ENCODE data around the gene BEGAIN. TPM values are rescaled to one million over a fixed set of nuclear protein-coding genes. Genes with fewer than 3 reads are reported as not detected.

The BEGAIN gene
- polyA plus RNA-seq, 4 donors, result 1.3 to 13.5 (median 5.1) TPM

GRCh38 chr14:100498068-100498467 lies 89.1 kb downstream of the BEGAIN start:
- Histone ChIP-seq H3K9me3 (ENCODE audit: control insufficient read depth in 2 of 2, insufficient read depth in 1 of 2, low read depth in 1 of 2, low read length in 1 of 2) (no peaks in the 10 kb centered on the region), H3K4me3 (ENCODE audit: low read depth in 1 of 3, low read length in 3 of 3) (no peak overlapping the region), H3K27me3 (ENCODE audit: control insufficient read depth in 3 of 3, insufficient read depth in 3 of 3, low read length in 3 of 3) (no peaks in the 10 kb centered on the region), H3K27ac (ENCODE audit: low read depth in 1 of 3, low read length in 2 of 3) (no peak overlapping the region), H3K36me3 (ENCODE audit: control insufficient read depth in 3 of 3, insufficient read depth in 2 of 3, low read depth in 1 of 3, low read length in 3 of 3) (no peaks in the 10 kb centered on the region), H3K4me1 (ENCODE audit: control insufficient read depth in 3 of 3, insufficient read depth in 2 of 3, low read depth in 1 of 3, low read length in 2 of 3) (no peaks in the 10 kb centered on the region)
- 93 to 97% (median 95%) methylated on average over 9 of the region's 9 CpGs for WGBS, 3 donors
- FAIRE-seq, result no peak
- DNase-seq, result no peak

DNA sequence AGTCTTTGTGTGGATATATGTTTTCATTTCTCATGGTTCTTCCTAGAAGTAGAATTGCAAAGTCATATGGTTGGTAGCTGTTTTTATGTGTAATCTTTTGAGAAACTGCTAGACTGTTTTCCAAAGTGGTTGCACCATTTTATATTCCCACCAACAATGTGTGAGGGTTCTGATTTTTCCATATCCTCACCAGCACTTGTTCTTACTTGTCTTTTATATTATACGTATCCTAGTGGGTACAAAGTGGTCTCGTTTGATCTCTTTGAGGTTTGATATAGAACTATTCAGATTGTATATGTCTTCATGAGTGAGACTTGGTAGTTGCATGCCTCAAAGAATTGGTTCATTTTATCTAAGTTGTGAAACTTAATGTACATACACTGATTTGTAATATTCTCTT lies 91.3 kb downstream of the BEGAIN start:
- Histone ChIP-seq H3K4me3 (ENCODE audit: low read depth in 1 of 3, low read length in 3 of 3) (no peak overlapping the region), H3K27ac (ENCODE audit: low read depth in 1 of 3, low read length in 2 of 3) (no peak overlapping the region), H3K9me3 (ENCODE audit: control insufficient read depth in 2 of 2, insufficient read depth in 1 of 2, low read depth in 1 of 2, low read length in 1 of 2) (no peaks in the 10 kb centered on the region), H3K27me3 (ENCODE audit: control insufficient read depth in 3 of 3, insufficient read depth in 3 of 3, low read length in 3 of 3) (no peaks in the 10 kb centered on the region), H3K4me1 (ENCODE audit: control insufficient read depth in 3 of 3, insufficient read depth in 2 of 3, low read depth in 1 of 3, low read length in 2 of 3) (no peaks in the 10 kb centered on the region), H3K36me3 (ENCODE audit: control insufficient read depth in 3 of 3, insufficient read depth in 2 of 3, low read depth in 1 of 3, low read length in 3 of 3) (no peaks in the 10 kb centered on the region)
- WGBS, 3 donors, result 94 to 97% (median 94%) methylated on average over 2 of the region's 2 CpGs
- FAIRE-seq (no peak), DNase-seq (no peak)

DNA sequence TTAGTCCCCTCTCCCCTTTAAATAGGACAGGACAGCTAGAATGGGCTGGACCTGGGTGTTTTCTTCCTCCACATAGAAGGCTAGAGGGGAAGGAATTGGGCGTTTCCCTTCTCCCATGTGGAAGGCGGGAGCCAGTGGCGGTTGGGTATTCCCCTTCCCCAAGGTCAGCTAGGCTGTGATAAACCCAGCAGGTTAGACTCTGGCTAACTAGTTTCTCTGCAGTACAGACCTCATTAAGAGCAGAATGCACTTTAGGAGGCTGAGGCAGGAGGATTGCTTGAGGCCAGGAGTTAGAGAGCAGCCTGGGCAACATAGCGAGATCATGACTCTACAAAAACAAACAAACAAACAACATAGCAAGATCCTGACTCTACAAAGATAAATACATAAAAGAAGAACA lies 92.6 kb downstream of the BEGAIN start:
- WGBS, 3 donors, result 71 to 95% (median 92%) methylated on average over 4 of the region's 4 CpGs
- no peaks in the 10 kb centered on the region for H3K4me1 ChIP-seq (ENCODE audit: control insufficient read depth in 3 of 3, insufficient read depth in 2 of 3, low read depth in 1 of 3, low read length in 2 of 3)
- H3K27me3 ChIP-seq (ENCODE audit: control insufficient read depth in 3 of 3, insufficient read depth in 3 of 3, low read length in 3 of 3), result no peaks in the 10 kb centered on the region
- DNase-seq (no peak), FAIRE-seq (no peak)
- no peak overlapping the region for H3K27ac ChIP-seq (ENCODE audit: low read depth in 1 of 3, low read length in 2 of 3)
- H3K36me3 ChIP-seq (ENCODE audit: control insufficient read depth in 3 of 3, insufficient read depth in 2 of 3, low read depth in 1 of 3, low read length in 3 of 3), result peaks cover 0 to under 1% (median 0%) of the 10 kb centered on the region in 3 donors
- no peak overlapping the region for H3K4me3 ChIP-seq (ENCODE audit: low read depth in 1 of 3, low read length in 3 of 3)
- no peaks in the 10 kb centered on the region for H3K9me3 ChIP-seq (ENCODE audit: control insufficient read depth in 2 of 2, insufficient read depth in 1 of 2, low read depth in 1 of 2, low read length in 1 of 2)

DNA sequence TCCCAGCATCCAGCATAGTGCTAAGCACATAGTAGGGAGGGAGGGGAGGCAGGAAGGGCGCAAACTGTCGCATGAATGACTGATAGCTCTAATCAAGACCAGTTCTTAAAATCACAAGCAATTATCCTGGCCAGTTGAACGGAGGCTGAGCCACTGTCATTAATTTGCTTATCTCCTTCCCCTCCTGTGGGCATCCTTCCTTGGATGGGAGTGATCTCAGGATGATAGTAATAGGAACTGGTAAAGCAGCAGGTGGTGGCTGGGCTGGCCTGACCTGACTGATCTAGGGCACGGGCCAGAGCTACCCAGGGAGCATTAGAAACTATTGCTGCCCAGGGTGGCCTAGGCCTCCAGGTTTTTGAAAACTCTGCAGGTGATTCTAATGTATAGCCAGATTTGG lies 97.0 kb downstream of the BEGAIN start:
- H3K4me1 ChIP-seq (ENCODE audit: control insufficient read depth in 3 of 3, insufficient read depth in 2 of 3, low read depth in 1 of 3, low read length in 2 of 3), result no peaks in the 10 kb centered on the region
- FAIRE-seq, result no peak
- 88 to 89% (median 89%) methylated on average over 4 of the region's 4 CpGs for WGBS, 3 donors

GRCh38 chr14:100488057-100488456 lies 99.2 kb downstream of the BEGAIN start:
- H3K4me1 ChIP-seq (ENCODE audit: control insufficient read depth in 3 of 3, insufficient read depth in 2 of 3, low read depth in 1 of 3, low read length in 2 of 3), result no peaks in the 10 kb centered on the region
- no peak overlapping the region for H3K27ac ChIP-seq (ENCODE audit: low read depth in 1 of 3, low read length in 2 of 3)
- peaks cover 0 to 19% (median 0%) of the 10 kb centered on the region in 3 donors for H3K36me3 ChIP-seq (ENCODE audit: control insufficient read depth in 3 of 3, insufficient read depth in 2 of 3, low read depth in 1 of 3, low read length in 3 of 3)
- DNase-seq (no peak), FAIRE-seq (no peak)
- no peaks in the 10 kb centered on the region for H3K27me3 ChIP-seq (ENCODE audit: control insufficient read depth in 3 of 3, insufficient read depth in 3 of 3, low read length in 3 of 3)
- WGBS, 3 donors, result 54 to 83% (median 58%) methylated on average over 7 of the region's 7 CpGs
- H3K4me3 ChIP-seq (ENCODE audit: low read depth in 1 of 3, low read length in 3 of 3), result no peak overlapping the region
- no peaks in the 10 kb centered on the region for H3K9me3 ChIP-seq (ENCODE audit: control insufficient read depth in 2 of 2, insufficient read depth in 1 of 2, low read depth in 1 of 2, low read length in 1 of 2)

More for the DNA sequence above, 97.0 kb downstream of the BEGAIN start:
- Histone ChIP-seq H3K27me3 (ENCODE audit: control insufficient read depth in 3 of 3, insufficient read depth in 3 of 3, low read length in 3 of 3) (no peaks in the 10 kb centered on the region), H3K4me3 (ENCODE audit: low read depth in 1 of 3, low read length in 3 of 3) (no peak overlapping the region), H3K36me3 (ENCODE audit: control insufficient read depth in 3 of 3, insufficient read depth in 2 of 3, low read depth in 1 of 3, low read length in 3 of 3) (peaks cover 0 to 15% (median 0%) of the 10 kb centered on the region in 3 donors), H3K9me3 (ENCODE audit: control insufficient read depth in 2 of 2, insufficient read depth in 1 of 2, low read depth in 1 of 2, low read length in 1 of 2) (no peaks in the 10 kb centered on the region), H3K27ac (ENCODE audit: low read depth in 1 of 3, low read length in 2 of 3) (no peak overlapping the region)
- no peak for DNase-seq

GRCh38 chr14:100487304-100487703 lies 99.9 kb downstream of the BEGAIN start:
- H3K27me3 ChIP-seq (ENCODE audit: control insufficient read depth in 3 of 3, insufficient read depth in 3 of 3, low read length in 3 of 3), result no peaks in the 10 kb centered on the region
- H3K36me3 ChIP-seq (ENCODE audit: control insufficient read depth in 3 of 3, insufficient read depth in 2 of 3, low read depth in 1 of 3, low read length in 3 of 3), result peaks cover 0 to 19% (median 0%) of the 10 kb centered on the region in 3 donors
- no peaks in the 10 kb centered on the region for H3K9me3 ChIP-seq (ENCODE audit: control insufficient read depth in 2 of 2, insufficient read depth in 1 of 2, low read depth in 1 of 2, low read length in 1 of 2)
- no peak overlapping the region for H3K4me3 ChIP-seq (ENCODE audit: low read depth in 1 of 3, low read length in 3 of 3)
- FAIRE-seq (no peak), DNase-seq (no peak)
- H3K27ac ChIP-seq (ENCODE audit: low read depth in 1 of 3, low read length in 2 of 3), result no peak overlapping the region
- no peaks in the 10 kb centered on the region for H3K4me1 ChIP-seq (ENCODE audit: control insufficient read depth in 3 of 3, insufficient read depth in 2 of 3, low read depth in 1 of 3, low read length in 2 of 3)

Other genes with a start within 250 kb of the BEGAIN start
- gene WDR25, start 210.9 kb downstream of the BEGAIN start, polyA plus RNA-seq, result 1 to 10 TPM; 3.4 to 6.9 (median 5.5) TPM
- gene DLK1, start 139.5 kb upstream of the BEGAIN start, polyA plus RNA-seq, result 1 to 10 TPM in 1 of 4 donors, under 1 TPM in 3; 0.04 to 7.9 (median 0.72) TPM
- gene MEG3, start 238.7 kb upstream of the BEGAIN start, polyA plus RNA-seq, result 10 to 100 TPM in 3 of 4 donors, 1 to 10 TPM in 1; 5.1 to 86.5 (median 14.6) TPM

Measured in small intestine (tissue), 7 donors.